HG03135 (cell line): ENCODE results near the gene SLC9A1.
"Not testable (repeated sequence)": the region's sequence is repeated elsewhere in the genome, so short reads cannot be mapped to it uniquely, and the experiment has no call there.

ENCODE experiments used
- ATAC-seq: cut with Tn5 transposase; IDR thresholded peaks from one replicate; pipeline ENCODE4 v1.9.1; 2021; ENCODE audit warnings: mild to moderate bottlenecking, moderate library complexity; ENCODE audit not compliant: unreplicated experiment

SLC9A1 gene

DNA sequence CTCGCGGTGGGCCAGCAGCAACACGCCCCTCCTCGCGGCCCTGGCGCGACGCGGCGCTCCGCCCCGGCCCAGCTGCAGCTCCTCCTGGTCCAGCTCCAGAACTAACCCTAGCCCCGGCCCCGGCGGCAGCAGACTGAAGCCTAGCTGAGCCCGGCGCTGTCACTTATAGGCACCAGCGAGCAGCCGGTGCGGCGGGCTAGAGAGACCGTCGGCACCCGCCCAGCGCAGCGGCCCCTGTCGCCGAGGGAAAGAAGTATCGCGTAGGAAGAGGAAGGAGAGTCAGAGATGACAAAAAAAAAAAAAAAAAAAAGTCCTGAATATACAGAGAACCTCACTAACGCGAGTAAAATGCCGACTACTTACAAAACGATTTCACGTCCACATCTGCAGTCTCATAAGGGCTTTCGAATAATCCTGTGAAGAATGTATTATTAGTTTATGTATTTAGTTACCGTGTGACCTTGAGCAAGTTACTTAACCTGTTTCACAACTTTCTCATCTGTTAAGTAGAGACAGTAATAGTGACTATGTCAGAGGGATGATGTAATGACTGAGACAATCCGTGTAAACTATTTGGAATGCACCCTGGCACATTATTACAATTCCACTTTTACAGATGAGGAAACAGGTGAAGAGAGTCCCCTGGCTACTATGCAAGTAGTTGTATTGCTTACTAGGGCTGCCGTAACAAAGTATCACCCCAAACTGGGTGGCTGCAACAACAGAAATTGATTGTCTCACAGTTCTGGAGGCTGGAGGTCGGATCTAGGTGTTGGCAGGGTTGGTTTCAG, at the start of gene SLC9A1:
Gene SLC9A1 (minus strand): TSS at position 135 of the 791 bp plus-strand sequence. CDS start 791 bp downstream, outside the sequence.
- peak; percentile 91 for ATAC-seq

GRCh38 chr1:27203946-27204345, 49.0 kb upstream of the SLC9A1 start:
- ATAC-seq = no peak

DNA sequence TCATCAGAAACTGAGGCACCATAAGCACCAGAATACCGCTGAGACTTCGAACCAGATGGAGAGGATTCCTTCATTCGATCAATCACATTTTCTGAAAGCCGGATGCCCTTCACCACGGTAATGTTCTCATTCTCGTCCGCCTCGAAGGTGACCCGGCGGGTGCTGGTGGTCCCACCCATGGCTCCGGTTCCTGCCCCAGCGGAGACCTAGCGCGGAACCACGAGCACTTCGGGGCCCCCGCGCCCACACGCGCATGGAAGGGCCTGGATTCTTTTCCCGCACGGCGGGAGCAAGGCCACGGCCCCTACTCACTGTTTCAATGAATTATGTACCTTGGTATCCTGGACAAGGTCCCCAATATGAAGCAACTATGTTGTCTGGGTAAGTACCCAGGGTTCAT, 46.4 kb upstream of the SLC9A1 start:
- ATAC-seq = no peak

- no peak for ATAC-seq
Observed at GRCh38 chr1:27193194-27193593, 38.3 kb upstream of the SLC9A1 start.

DNA sequence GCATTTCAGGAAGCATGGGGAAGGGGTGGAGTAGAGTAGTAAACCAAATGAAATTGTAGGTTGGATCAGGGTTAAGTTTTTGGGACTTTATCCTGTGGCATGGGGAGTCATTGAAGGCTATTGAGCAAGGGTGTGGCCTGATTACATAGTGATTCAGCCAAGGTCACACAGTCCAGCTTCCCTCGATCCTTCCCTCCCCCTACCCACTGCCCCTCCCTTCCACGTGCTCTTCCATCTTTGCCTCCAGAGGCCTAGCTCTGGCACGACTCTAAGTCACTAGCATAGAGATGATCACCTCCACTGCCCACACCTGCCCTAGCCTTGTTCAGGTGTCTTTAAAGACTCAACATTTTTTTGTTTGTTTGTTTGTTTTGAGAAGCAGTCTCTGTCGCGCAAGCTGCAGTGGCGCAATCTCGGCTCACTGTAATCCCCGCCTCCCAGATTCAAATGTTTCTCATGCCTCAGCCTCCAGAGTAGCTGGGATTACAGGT, 37.2 kb upstream of the SLC9A1 start:
- ATAC-seq = no peak

- ATAC-seq = not testable (repeated sequence)
Observed at GRCh38 chr1:27184665-27185064, 29.7 kb upstream of the SLC9A1 start.

DNA sequence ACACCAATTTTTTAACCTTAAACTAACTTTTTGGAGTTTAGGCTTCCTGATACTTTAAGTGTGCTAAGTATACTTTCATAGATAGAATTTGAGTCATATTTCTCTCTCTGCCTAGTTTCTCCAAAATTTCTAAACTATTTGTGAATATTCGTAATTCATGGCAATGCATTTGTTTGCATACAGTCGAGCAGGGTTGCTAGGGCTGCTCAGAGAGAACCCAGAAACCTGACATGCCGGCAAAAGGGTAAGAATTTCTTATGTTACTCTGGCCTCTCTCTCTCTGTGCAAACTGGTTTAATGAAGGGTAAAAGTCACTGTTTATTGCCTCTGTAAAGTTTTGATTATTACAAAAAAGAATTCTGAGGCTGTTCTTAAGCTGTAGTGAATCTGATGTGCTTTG, 25.1 kb upstream of the SLC9A1 start:
- no peak for ATAC-seq

DNA sequence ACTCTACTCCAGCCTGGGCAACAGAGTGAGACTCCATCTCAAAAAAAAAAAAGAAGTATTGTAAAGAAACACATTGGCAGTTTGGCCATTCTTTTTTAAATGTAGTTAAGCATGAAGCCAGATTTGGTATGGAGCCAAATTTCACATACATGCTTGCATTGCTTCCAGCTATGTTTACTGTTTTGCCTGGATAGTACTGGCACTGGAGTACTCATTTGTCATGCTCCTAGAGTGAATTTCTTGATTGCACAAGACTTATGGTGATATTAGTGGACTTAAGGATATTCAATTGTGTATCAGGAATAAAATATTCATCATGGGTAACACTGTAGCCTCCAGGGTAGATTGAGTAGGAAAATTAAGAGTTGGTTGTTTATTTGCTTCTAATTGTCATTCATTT, 24.5 kb upstream of the SLC9A1 start:
- no peak for ATAC-seq

- ATAC-seq = no peak
Observed at GRCh38 chr1:27176954-27177353, 22.0 kb upstream of the SLC9A1 start.

GRCh38 chr1:27176323-27176722, 21.4 kb upstream of the SLC9A1 start:
- ATAC-seq = no peak

DNA sequence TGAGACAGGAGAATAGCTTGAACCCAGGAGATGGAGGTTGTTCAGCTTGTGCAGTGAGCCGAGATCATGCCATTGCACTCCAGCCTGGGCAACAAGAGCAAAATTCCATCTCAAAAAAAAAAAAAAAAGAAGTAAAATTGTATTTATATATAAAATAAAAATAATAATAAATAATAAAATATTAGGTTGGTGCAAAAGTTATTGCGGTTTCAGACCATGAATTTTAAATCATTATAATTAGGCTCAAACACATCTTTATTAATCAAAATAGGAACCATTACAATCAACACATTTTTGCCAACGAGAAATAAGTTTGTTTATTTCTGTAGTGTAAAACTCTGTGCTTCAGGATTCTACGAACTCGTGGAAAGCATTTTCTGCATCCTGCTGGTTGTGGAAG, 18.1 kb upstream of the SLC9A1 start:
- ATAC-seq = not testable (repeated sequence)

DNA sequence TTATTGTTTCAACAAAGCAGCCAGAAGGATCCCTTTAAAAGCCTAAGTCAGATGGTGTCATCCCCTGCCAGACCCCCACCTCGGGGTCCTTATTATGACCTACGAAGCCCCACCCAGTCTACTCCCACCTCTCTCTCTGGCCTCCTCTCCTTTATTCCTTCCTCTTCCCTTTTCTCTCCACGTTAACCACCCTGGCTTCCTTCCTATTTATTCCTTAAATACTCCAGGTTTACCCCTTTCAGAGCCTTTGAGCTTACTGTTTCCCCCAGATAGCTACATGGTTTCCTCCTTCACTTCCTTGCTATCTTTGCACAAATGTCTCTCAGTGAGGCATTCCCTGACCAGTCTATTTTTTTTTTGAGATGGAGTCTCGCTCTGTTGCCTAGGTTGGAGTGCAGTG, 12.0 kb upstream of the SLC9A1 start:
- no peak for ATAC-seq

- ATAC-seq = no peak
Observed at GRCh38 chr1:27166351-27166802, 11.5 kb upstream of the SLC9A1 start.

GRCh38 chr1:27163093-27163492, 8.2 kb upstream of the SLC9A1 start:
- ATAC-seq = no peak

DNA sequence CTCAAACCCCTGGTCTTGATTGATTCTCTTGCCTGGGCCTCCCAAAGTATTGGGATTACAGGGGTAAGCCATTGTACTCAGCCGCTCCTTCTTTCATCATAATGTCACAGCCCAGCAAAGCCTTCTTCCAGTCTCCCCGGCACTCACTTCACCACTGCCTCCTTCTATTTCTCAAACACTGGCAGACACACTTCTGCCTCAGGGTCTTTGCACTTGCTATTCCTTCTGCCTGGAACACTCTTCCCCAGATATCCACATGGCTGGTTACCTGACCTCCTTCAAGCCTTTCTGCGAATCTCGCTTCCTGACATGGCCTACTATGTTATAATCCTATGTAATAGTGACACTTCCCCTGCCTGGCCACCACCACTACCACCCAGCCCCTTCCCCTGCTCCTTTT, 7.2 kb upstream of the SLC9A1 start:
- ATAC-seq = no peak

DNA sequence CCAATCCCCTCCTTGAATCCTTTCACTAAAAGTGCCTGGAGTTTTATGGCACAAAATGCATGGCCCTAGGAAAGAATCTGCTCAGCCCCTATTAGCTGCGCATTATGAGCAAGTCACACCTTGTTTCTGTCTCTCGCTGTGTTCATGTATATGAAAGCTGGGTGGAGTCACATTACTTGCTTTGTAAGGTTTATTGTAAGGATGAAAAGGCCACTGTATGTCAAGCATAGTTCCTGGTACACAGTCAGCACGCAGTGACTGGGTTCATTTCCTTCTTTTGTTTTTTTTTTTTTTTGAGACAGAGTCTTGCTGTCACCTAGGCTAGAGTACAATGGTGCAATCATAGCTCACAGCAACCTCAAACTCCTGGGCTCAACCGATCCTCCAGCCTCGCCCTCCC, 6.7 kb upstream of the SLC9A1 start:
- ATAC-seq = no peak

GRCh38 chr1:27157194-27157593, 2.3 kb upstream of the SLC9A1 start:
- no peak for ATAC-seq

DNA sequence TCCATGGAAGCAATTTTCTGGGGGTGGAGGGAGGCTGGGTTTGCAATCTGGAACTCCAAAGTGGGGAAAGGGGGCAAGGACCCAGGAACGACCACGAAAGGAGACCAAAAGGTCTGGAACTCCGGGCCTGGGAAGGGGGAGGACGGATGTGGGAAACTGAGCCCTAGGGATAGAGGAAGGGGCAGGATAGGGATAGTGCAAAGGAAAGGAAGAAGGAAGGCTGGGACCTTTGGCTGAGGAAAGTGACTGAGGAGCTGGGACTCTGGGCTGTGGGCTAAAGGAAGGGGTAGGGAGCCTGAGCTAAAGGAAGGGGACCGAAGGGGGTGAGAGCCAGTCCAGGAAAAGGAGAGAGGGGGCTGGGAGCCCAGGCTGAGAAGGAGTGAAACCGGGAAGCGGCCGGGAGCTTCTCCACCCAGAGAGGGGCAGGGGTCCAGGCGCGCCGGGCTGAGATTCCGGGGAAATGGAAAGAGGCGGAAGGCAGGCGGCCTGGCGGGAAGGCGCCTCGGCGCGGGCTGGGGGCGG, 395 bp downstream of the SLC9A1 start:
- ATAC-seq = no peak

GRCh38 chr1:27153927-27154358, 982 bp downstream of the SLC9A1 start:
- ATAC-seq = no peak

GRCh38 chr1:27153549-27153886, 1.4 kb downstream of the SLC9A1 start:
- ATAC-seq = no peak

- ATAC-seq = no peak
Observed at GRCh38 chr1:27152829-27153548, 1.9 kb downstream of the SLC9A1 start.
